ENCODE data around the gene CD8B2.

Gene CD8B2

GRCh38 chr2:106562268-106563186, 75.4 kb downstream of the CD8B2 start:
- peaks cover 4% of the 10 kb centered on the region in 2 experiments for H3K4me1 ChIP-seq (ENCODE audit: control insufficient read depth in 1 of 2, insufficient read depth in 2 of 2, low read length in 2 of 2)

GRCh38 chr2:106563195-106563594, 76.0 kb downstream of the CD8B2 start:
- DNase-seq: no peak
- H2AFZ ChIP-seq (ENCODE audit: insufficient read depth, low read length, poor library complexity): no peak overlapping the region
- no peak overlapping the region for H3K4me2 ChIP-seq (ENCODE audit: low read length)
- H4K12ac ChIP-seq (ENCODE audit: low read depth, low read length): no peak overlapping the region
- H3K27ac ChIP-seq (ENCODE audit: low read depth, low read length): no peak overlapping the region
- no peak overlapping the region for H2BK12ac ChIP-seq (ENCODE audit: low read length)
- H3K4me3 ChIP-seq (ENCODE audit: low read depth, low read length): no peak overlapping the region
- H3K4me1 ChIP-seq (ENCODE audit: control insufficient read depth in 1 of 2, insufficient read depth in 2 of 2, low read length in 2 of 2): peaks cover 4% of the 10 kb centered on the region in 2 experiments
- peaks cover 2% of the 10 kb centered on the region for H3K9me3 ChIP-seq (ENCODE audit: insufficient read depth, low read depth, low read length)
- no peaks in the 10 kb centered on the region for H3K79me2 ChIP-seq (ENCODE audit: control insufficient read depth, insufficient read depth, low read length, poor library complexity)
- H3K36me3 ChIP-seq (ENCODE audit: control insufficient read depth in 1 of 2, insufficient read depth in 2 of 2, low read length in 2 of 2): no peaks in the 10 kb centered on the region
- H2BK5ac ChIP-seq (ENCODE audit: low read depth, low read length, poor library complexity): no peak overlapping the region
- no peak overlapping the region for H4K91ac ChIP-seq (ENCODE audit: low read depth, low read length)
- H3K4ac ChIP-seq (ENCODE audit: low read depth, low read length): no peak overlapping the region
- peaks cover 2% of the 10 kb centered on the region for H3K79me1 ChIP-seq (ENCODE audit: low read length)
- no peak overlapping the region for H3K23ac ChIP-seq (ENCODE audit: low read length)
- H2AK5ac ChIP-seq (ENCODE audit: low read length): no peak overlapping the region
- no peaks in the 10 kb centered on the region for H3K27me3 ChIP-seq (ENCODE audit: insufficient read depth, low read length)
- H3K14ac ChIP-seq (ENCODE audit: low read length): no peak overlapping the region
- no peak overlapping the region for H2BK120ac ChIP-seq (ENCODE audit: insufficient read depth, low read length, poor library complexity)
- WGBS (ENCODE audit: extremely low coverage, insufficient coverage, insufficient read length): no CpG with 5 or more reads among the region's 2 CpGs
- no peak overlapping the region for H3K9ac ChIP-seq (ENCODE audit: low read length)
- no peak overlapping the region for H3K18ac ChIP-seq (ENCODE audit: low read length)
- H4K8ac ChIP-seq (ENCODE audit: low read depth, low read length): no peak overlapping the region

More at GRCh38 chr2:106562268-106563186, 75.4 kb downstream of the CD8B2 start:
- no peak overlapping the region for H3K27ac ChIP-seq (ENCODE audit: low read depth, low read length)
- WGBS (ENCODE audit: extremely low coverage, insufficient coverage, insufficient read length): no CpG with 5 or more reads among the region's 9 CpGs
- H3K9ac ChIP-seq (ENCODE audit: low read length): no peak overlapping the region
- H4K91ac ChIP-seq (ENCODE audit: low read depth, low read length): no peak overlapping the region
- H2BK12ac ChIP-seq (ENCODE audit: low read length): no peak overlapping the region
- H3K79me2 ChIP-seq (ENCODE audit: control insufficient read depth, insufficient read depth, low read length, poor library complexity): no peaks in the 10 kb centered on the region
- H3K18ac ChIP-seq (ENCODE audit: low read length): no peak overlapping the region
- no peak overlapping the region for H4K8ac ChIP-seq (ENCODE audit: low read depth, low read length)
- no peak overlapping the region for H3K4me2 ChIP-seq (ENCODE audit: low read length)
- peaks cover 5% of the 10 kb centered on the region for H3K9me3 ChIP-seq (ENCODE audit: insufficient read depth, low read depth, low read length)
- no peak for DNase-seq
- no peak overlapping the region for H3K4ac ChIP-seq (ENCODE audit: low read depth, low read length)
- no peak overlapping the region for H2AK5ac ChIP-seq (ENCODE audit: low read length)
- no peak overlapping the region for H4K12ac ChIP-seq (ENCODE audit: low read depth, low read length)
- peaks cover 2% of the 10 kb centered on the region for H3K79me1 ChIP-seq (ENCODE audit: low read length)
- no peaks in the 10 kb centered on the region for H3K27me3 ChIP-seq (ENCODE audit: insufficient read depth, low read length)
- no peak overlapping the region for H3K14ac ChIP-seq (ENCODE audit: low read length)
- no peaks in the 10 kb centered on the region for H3K36me3 ChIP-seq (ENCODE audit: control insufficient read depth in 1 of 2, insufficient read depth in 2 of 2, low read length in 2 of 2)
- H3K23ac ChIP-seq (ENCODE audit: low read length): no peak overlapping the region
- no peak overlapping the region for H2BK120ac ChIP-seq (ENCODE audit: insufficient read depth, low read length, poor library complexity)
- no peak overlapping the region for H3K4me3 ChIP-seq (ENCODE audit: low read depth, low read length)
- H2BK5ac ChIP-seq (ENCODE audit: low read depth, low read length, poor library complexity): no peak overlapping the region
- H2AFZ ChIP-seq (ENCODE audit: insufficient read depth, low read length, poor library complexity): no peak overlapping the region

GRCh38 chr2:106565599-106565998, 78.4 kb downstream of the CD8B2 start:
- H4K8ac ChIP-seq (ENCODE audit: low read depth, low read length): no peak overlapping the region
- H3K14ac ChIP-seq (ENCODE audit: low read length): no peak overlapping the region
- no CpG with 5 or more reads among the region's 2 CpGs for WGBS (ENCODE audit: extremely low coverage, insufficient coverage, insufficient read length)
- H3K79me2 ChIP-seq (ENCODE audit: control insufficient read depth, insufficient read depth, low read length, poor library complexity): no peaks in the 10 kb centered on the region
- no peak overlapping the region for H3K4me3 ChIP-seq (ENCODE audit: low read depth, low read length)
- peak overlapping the region; percentile 8 for H4K91ac ChIP-seq (ENCODE audit: low read depth, low read length)
- peaks cover 6% of the 10 kb centered on the region for H3K9me3 ChIP-seq (ENCODE audit: insufficient read depth, low read depth, low read length)
- no peak overlapping the region for H3K23ac ChIP-seq (ENCODE audit: low read length)
- no peak overlapping the region for H2BK12ac ChIP-seq (ENCODE audit: low read length)
- H3K4ac ChIP-seq (ENCODE audit: low read depth, low read length): no peak overlapping the region
- H2BK5ac ChIP-seq (ENCODE audit: low read depth, low read length, poor library complexity): no peak overlapping the region
- H3K18ac ChIP-seq (ENCODE audit: low read length): no peak overlapping the region
- peaks cover 2% of the 10 kb centered on the region for H3K79me1 ChIP-seq (ENCODE audit: low read length)
- H3K27ac ChIP-seq (ENCODE audit: low read depth, low read length): no peak overlapping the region
- H3K9ac ChIP-seq (ENCODE audit: low read length): no peak overlapping the region
- no peak overlapping the region for H4K12ac ChIP-seq (ENCODE audit: low read depth, low read length)
- DNase-seq: no peak
- H3K36me3 ChIP-seq (ENCODE audit: control insufficient read depth in 1 of 2, insufficient read depth in 2 of 2, low read length in 2 of 2): no peaks in the 10 kb centered on the region
- H3K4me1 ChIP-seq (ENCODE audit: control insufficient read depth in 1 of 2, insufficient read depth in 2 of 2, low read length in 2 of 2): peaks cover 4 to 9% of the 10 kb centered on the region in 2 experiments
- H3K27me3 ChIP-seq (ENCODE audit: insufficient read depth, low read length): no peaks in the 10 kb centered on the region
- H2BK120ac ChIP-seq (ENCODE audit: insufficient read depth, low read length, poor library complexity): no peak overlapping the region
- no peak overlapping the region for H3K4me2 ChIP-seq (ENCODE audit: low read length)
- no peak overlapping the region for H2AK5ac ChIP-seq (ENCODE audit: low read length)
- no peak overlapping the region for H2AFZ ChIP-seq (ENCODE audit: insufficient read depth, low read length, poor library complexity)

- Histone ChIP-seq H3K18ac (ENCODE audit: low read length) (no peak overlapping the region), H3K23ac (ENCODE audit: low read length) (no peak overlapping the region), H3K4ac (ENCODE audit: low read depth, low read length) (no peak overlapping the region), H3K4me3 (ENCODE audit: low read depth, low read length) (no peak overlapping the region), H3K27me3 (ENCODE audit: insufficient read depth, low read length) (no peaks in the 10 kb centered on the region), H3K14ac (ENCODE audit: low read length) (peak overlapping the region; percentile 56), H3K9ac (ENCODE audit: low read length) (no peak overlapping the region), H2BK12ac (ENCODE audit: low read length) (peak overlapping the region; percentile 23), H3K4me2 (ENCODE audit: low read length) (peak overlapping the region; percentile 6), H2BK120ac (ENCODE audit: insufficient read depth, low read length, poor library complexity) (no peak overlapping the region), H4K12ac (ENCODE audit: low read depth, low read length) (no peak overlapping the region), H2AFZ (ENCODE audit: insufficient read depth, low read length, poor library complexity) (no peak overlapping the region), H2AK5ac (ENCODE audit: low read length) (peak overlapping the region; percentile 39), H4K8ac (ENCODE audit: low read depth, low read length) (peak overlapping the region; percentile 20), H3K4me1 (ENCODE audit: control insufficient read depth in 1 of 2, insufficient read depth in 2 of 2, low read length in 2 of 2) (peaks cover 4 to 10% of the 10 kb centered on the region in 2 experiments), H3K36me3 (ENCODE audit: control insufficient read depth in 1 of 2, insufficient read depth in 2 of 2, low read length in 2 of 2) (no peaks in the 10 kb centered on the region), H4K91ac (ENCODE audit: low read depth, low read length) (peak overlapping the region; percentile 16), H3K27ac (ENCODE audit: low read depth, low read length) (no peak overlapping the region), H3K79me1 (ENCODE audit: low read length) (peaks cover 2% of the 10 kb centered on the region), H3K79me2 (ENCODE audit: control insufficient read depth, insufficient read depth, low read length, poor library complexity) (no peaks in the 10 kb centered on the region), H3K9me3 (ENCODE audit: insufficient read depth, low read depth, low read length) (peaks cover 5% of the 10 kb centered on the region), H2BK5ac (ENCODE audit: low read depth, low read length, poor library complexity) (no peak overlapping the region)
- no peak for DNase-seq
- WGBS (ENCODE audit: extremely low coverage, insufficient coverage, insufficient read length): no CpG with 5 or more reads among the region's 6 CpGs
These were observed 78.9 kb downstream of the CD8B2 start for GRCh38 chr2:106566050-106566449.
